Smooth muscle cell (in vitro differentiated cells): ENCODE data around the gene ATXN7L3. TPM values are rescaled to one million over a fixed set of nuclear protein-coding genes. Genes with fewer than 3 reads are reported as not detected.
"Not testable (repeated sequence)": the region's sequence is repeated elsewhere in the genome, so short reads cannot be mapped to it uniquely, and the experiment has no call there.

Experiments used
- DNase-seq: peaks from one replicate; lab custom pipeline; 2025; ENCODE audit not compliant: unreplicated experiment; lab: John Stamatoyannopoulos, UW
- H2AFZ ChIP-seq: fragments of 200-600 bp; sonication (generic); 2 replicates; pipeline ENCODE4 v1.6.0; 2016; ENCODE audit warnings: antibody characterized with exemption, low read depth, mild to moderate bottlenecking
- H3F3A ChIP-seq: fragments of 200-600 bp; sonication (generic); 2 replicates; pipeline ENCODE4 v1.6.0; 2017; ENCODE audit warnings: antibody characterized with exemption, low read depth
- H3K27ac ChIP-seq: fragments of 200-600 bp; sonication (generic); 2 replicates; pipeline ENCODE4 v1.5.1; 2016; ENCODE audit warnings: low read depth, mild to moderate bottlenecking
- H3K27me3 ChIP-seq: fragments of 200-600 bp; sonication (generic); 2 replicates; pipeline ENCODE4 v1.6.1; 2016; ENCODE audit warnings: low read depth, mild to moderate bottlenecking
- H3K36me3 ChIP-seq: fragments of 200-600 bp; sonication (generic); 2 replicates; pipeline ENCODE4 v1.5.1; 2016; ENCODE audit warnings: low read depth
- H3K4me1 ChIP-seq: fragments of 200-600 bp; sonication (generic); 2 replicates; pipeline ENCODE4 v1.5.1; 2016; ENCODE audit warnings: low read depth
- H3K4me2 ChIP-seq: fragments of 200-600 bp; sonication (generic); 2 replicates; pipeline ENCODE4 v1.6.0; 2016; ENCODE audit warnings: mild to moderate bottlenecking
- H3K4me3 ChIP-seq: fragments of 200-600 bp; sonication (generic); 2 replicates; pipeline ENCODE4 v1.5.1; 2016; ENCODE audit warnings: mild to moderate bottlenecking
- H3K79me2 ChIP-seq: fragments of 200-600 bp; sonication (generic); 2 replicates; pipeline ENCODE4 v1.6.0; 2016; ENCODE audit warnings: low read depth, mild to moderate bottlenecking
- H3K9ac ChIP-seq: fragments of 200-600 bp; sonication (generic); 2 replicates; pipeline ENCODE4 v1.6.0; 2016; ENCODE audit warnings: low read depth
- H3K9me3 ChIP-seq: fragments of 200-600 bp; sonication (generic); replicated peaks from 2 replicates; pipeline ENCODE4 v1.5.1; 2016; ENCODE audit warnings: low read depth
- H4K20me1 ChIP-seq: fragments of 200-600 bp; sonication (generic); 2 replicates; pipeline ENCODE4 v1.6.0; 2016; ENCODE audit warnings: low read depth
- CTCF ChIP-seq: fragments of 200-600 bp; sonication (generic); IDR thresholded peaks from 2 replicates; pipeline ENCODE4 v1.5.1; 2017; ENCODE audit warnings: borderline replicate concordance, mild to moderate bottlenecking, antibody characterized with exemption; ENCODE audit not compliant: insufficient read depth, poor library complexity, severe bottlenecking
- WGBS: methylation state at CpG from one replicate; pipeline ENCODE4 v1.1.7; 2016; ENCODE audit warnings: low lambda C conversion rate; 5-methylcytosine and 5-hydroxymethylcytosine counted together
- polyA plus RNA-seq: library from polyadenylated mRNA; unstranded; fragments of >200 nt; fragmentation: Nextera tagmentation; extraction: Ambion mirVana; gene quantifications from 2 replicates; pipeline ENCODE4 v1.2.1, GENCODE V29; 2016
- total RNA-seq: library from RNA; depleted of rRNA; stranded (reverse); fragments of >200 nt; gene quantifications from 2 replicates; pipeline ENCODE4 v1.2.3, GENCODE V29; 2014

The ATXN7L3 gene
- total and polyA plus RNA-seq, 2 experiments from 2014 or later: 29.1 to 61.1 TPM

GRCh38 chr17:44241106-44241624 is 41.5 kb upstream of the ATXN7L3 start:
- TF ChIP-seq CTCF: no peak
- 63% methylated on average over 6 of the region's 6 CpGs for WGBS
- H2AFZ ChIP-seq: no peak overlapping the region

GRCh38 chr17:44237886-44238285 is 38.2 kb upstream of the ATXN7L3 start:
- not testable (repeated sequence) for H2AFZ ChIP-seq, H4K20me1 ChIP-seq, DNase-seq, H3K4me3 ChIP-seq, H3K79me2 ChIP-seq, H3K4me2 ChIP-seq, H3K9me3 ChIP-seq, H3K36me3 ChIP-seq, H3F3A ChIP-seq, H3K27me3 ChIP-seq, H3K4me1 ChIP-seq, H3K9ac ChIP-seq, H3K27ac ChIP-seq
- WGBS: 94% methylated on average over 16 of the region's 28 CpGs

More at GRCh38 chr17:44241106-44241624, 41.5 kb upstream of the ATXN7L3 start:
- Histone ChIP-seq H4K20me1 (no peaks in the 10 kb centered on the region), H3K27me3 (no peaks in the 10 kb centered on the region), H3K36me3 (no peaks in the 10 kb centered on the region), H3K4me1 (no peaks in the 10 kb centered on the region), H3K4me3 (no peak overlapping the region), H3K9me3 (no peaks in the 10 kb centered on the region), H3K27ac (no peak overlapping the region), H3K79me2 (no peaks in the 10 kb centered on the region), H3K4me2 (no peak overlapping the region), H3F3A (no peaks in the 10 kb centered on the region), H3K9ac (no peak overlapping the region)
- no peak for DNase-seq

GRCh38 chr17:44236444-44236991 is 36.8 kb upstream of the ATXN7L3 start:
- Histone ChIP-seq H3F3A (no peaks in the 10 kb centered on the region), H3K27ac (no peak overlapping the region), H3K9ac (no peak overlapping the region), H3K27me3 (no peaks in the 10 kb centered on the region), H3K9me3 (no peaks in the 10 kb centered on the region), H3K4me2 (no peak overlapping the region), H4K20me1 (no peaks in the 10 kb centered on the region), H3K36me3 (no peaks in the 10 kb centered on the region), H3K79me2 (no peaks in the 10 kb centered on the region), H3K4me1 (no peaks in the 10 kb centered on the region), H2AFZ (no peak overlapping the region), H3K4me3 (no peak overlapping the region)
- DNase-seq: no peak
- WGBS: 79% methylated on average over 5 of the region's 5 CpGs
- TF ChIP-seq CTCF: no peak

DNA sequence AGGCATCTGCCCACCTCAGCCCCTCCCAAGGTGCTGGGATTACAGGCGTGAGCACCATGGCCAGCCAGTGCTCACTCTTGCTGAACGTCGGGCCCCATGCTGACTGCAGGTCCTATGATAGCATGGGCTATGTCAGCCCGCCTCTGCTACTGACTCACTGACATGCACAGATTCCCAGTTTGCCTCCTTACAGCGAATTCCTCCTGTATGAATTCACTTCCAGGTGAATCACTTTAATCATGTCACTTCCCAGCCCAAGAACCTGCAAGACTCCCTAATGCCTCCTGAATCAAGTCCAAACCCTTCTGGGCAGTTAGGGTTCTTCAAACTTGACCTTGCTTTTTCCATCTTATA is 35.9 kb upstream of the ATXN7L3 start:
- no peak for DNase-seq
- Histone ChIP-seq H4K20me1 (no peaks in the 10 kb centered on the region), H3K27me3 (no peaks in the 10 kb centered on the region), H3K36me3 (no peaks in the 10 kb centered on the region), H3K4me1 (no peaks in the 10 kb centered on the region), H3K79me2 (no peaks in the 10 kb centered on the region), H3K27ac (no peak overlapping the region), H3K9ac (no peak overlapping the region), H2AFZ (no peak overlapping the region), H3K9me3 (no peaks in the 10 kb centered on the region), H3K4me2 (no peak overlapping the region), H3F3A (no peaks in the 10 kb centered on the region), H3K4me3 (no peak overlapping the region)
- 53% methylated on average over 5 of the region's 5 CpGs for WGBS
- TF ChIP-seq CTCF: no peak
